SK-N-SH treated with all-trans-retinoic acid at 6 μM for 48 hours (cell line): ENCODE measurements around the gene CBFA2T3.

Experiments used
- CREB5 ChIP-seq: fragments of 250-450 bp; sonication (Bioruptor Pico); IDR thresholded peaks from 2 replicates; pipeline ENCODE4 v1.5.1; 2020; ENCODE audit warnings: low read depth, mild to moderate bottlenecking, moderate library complexity
- CSDC2 ChIP-seq: fragments of 250-450 bp; sonication (Bioruptor Pico); IDR thresholded peaks from 2 replicates; pipeline ENCODE4 v1.5.0; 2020; ENCODE audit warnings: mild to moderate bottlenecking, moderate library complexity
- CSRNP3 ChIP-seq: fragments of 250-450 bp; sonication (Bioruptor Pico); IDR thresholded peaks from 2 replicates; pipeline ENCODE4 v1.5.1; 2021; ENCODE audit warnings: mild to moderate bottlenecking, moderate library complexity
- ISL1 ChIP-seq: fragments of 250-450 bp; sonication (Bioruptor Pico); IDR thresholded peaks from 2 replicates; pipeline ENCODE4 v2.1.2; 2022; ENCODE audit warnings: mild to moderate bottlenecking, moderate library complexity
- RARB ChIP-seq: fragments of 250-450 bp; sonication (Bioruptor Pico); IDR thresholded peaks from 2 replicates; pipeline ENCODE4 v1.8.0; 2021; ENCODE audit warnings: mild to moderate bottlenecking, moderate library complexity
- TOX ChIP-seq: fragments of 250-450 bp; sonication (Bioruptor Pico); IDR thresholded peaks from 2 replicates; pipeline ENCODE4 v1.8.0; 2021; ENCODE audit warnings: mild to moderate bottlenecking, moderate library complexity, borderline replicate concordance
- ZC3H10 ChIP-seq: fragments of 250-450 bp; sonication (Bioruptor Pico); IDR thresholded peaks from 2 replicates; pipeline ENCODE4 v1.5.1; 2021; ENCODE audit warnings: mild to moderate bottlenecking, moderate library complexity
- ZFP30 ChIP-seq: fragments of 450-650 bp; formaldehyde crosslinking; IDR thresholded peaks from 2 replicates; pipeline ENCODE4 v1.5.0; 2022; ENCODE audit warnings: mild to moderate bottlenecking, moderate library complexity
- ZNF565 ChIP-seq: fragments of 450-650 bp; formaldehyde crosslinking; conservative IDR thresholded peaks from 2 replicates; pipeline ENCODE4 v1.5.0; 2020; ENCODE audit warnings: low read depth, mild to moderate bottlenecking, moderate library complexity

- TF ChIP-seq TOX (CRISPR knock-in tag) (no peak), RARB (no peak), ZC3H10 (CRISPR knock-in tag) (no peak), ISL1 (no peak), ZFP30 (CRISPR knock-in tag) (no peak), ZNF565 (CRISPR knock-in tag) (no peak), CREB5 (CRISPR knock-in tag) (no peak), CSDC2 (CRISPR knock-in tag) (no peak), CSRNP3 (CRISPR knock-in tag) (no peak)
These were observed 25.5 kb downstream of the CBFA2T3 start for GRCh38 chr16:88951501-88951900.
